GOT3 (cell line): ENCODE results near the gene REXO5.
"Not testable (repeated sequence)": the region's sequence is repeated elsewhere in the genome, so short reads cannot be mapped to it uniquely, and the experiment has no call there.

ENCODE experiments used
- DNase-seq: peaks from one replicate; lab custom pipeline; 2025; ENCODE audit warnings: mixed read lengths; lab: John Stamatoyannopoulos, UW

The REXO5 gene

GRCh38 chr16:20806168-20807050 lies at the start of gene REXO5, which contains the start of gene ERI2:
TSS of gene REXO5 (plus strand) at chr16:20806527. CDS start at chr16:20806954, 427 bp downstream.
TSS of gene ERI2 (minus strand) at chr16:20806472. CDS start at chr16:20806430, 42 bp downstream.
- DNase-seq = peak; percentile 71

- no peak for DNase-seq
These were observed 46.0 kb upstream of the REXO5 start for GRCh38 chr16:20760346-20760745.

GRCh38 chr16:20761175-20761574 lies 45.2 kb upstream of the REXO5 start:
- DNase-seq = no peak

- no peak for DNase-seq
These were observed 43.8 kb upstream of the REXO5 start for GRCh38 chr16:20762404-20763123.

GRCh38 chr16:20763461-20764232 lies 42.7 kb upstream of the REXO5 start, which contains the start of gene ACSM3:
TSS of gene ACSM3 (plus strand) at chr16:20764014. CDS start at chr16:20770035, 6,021 bp downstream.
- no peak for DNase-seq

GRCh38 chr16:20764448-20764847 lies 41.9 kb upstream of the REXO5 start:
- DNase-seq = not testable (repeated sequence)

GRCh38 chr16:20765732-20766131 lies 40.6 kb upstream of the REXO5 start:
- DNase-seq = no peak

GRCh38 chr16:20766294-20766693 lies 40.0 kb upstream of the REXO5 start:
- no peak for DNase-seq

GRCh38 chr16:20767577-20767976 lies 38.8 kb upstream of the REXO5 start:
- no peak for DNase-seq

GRCh38 chr16:20768121-20768520 lies 38.2 kb upstream of the REXO5 start:
- no peak for DNase-seq

- no peak for DNase-seq
These were observed 37.5 kb upstream of the REXO5 start for GRCh38 chr16:20768818-20769217.

GRCh38 chr16:20773679-20774078 lies 32.6 kb upstream of the REXO5 start:
- no peak for DNase-seq

GRCh38 chr16:20774703-20775362 lies 31.5 kb upstream of the REXO5 start:
- DNase-seq = peak; percentile 29

- DNase-seq = no peak
These were observed 24.6 kb upstream of the REXO5 start for GRCh38 chr16:20781697-20782096.

GRCh38 chr16:20782470-20782869 lies 23.9 kb upstream of the REXO5 start:
- DNase-seq = no peak

- DNase-seq = no peak
These were observed 22.1 kb upstream of the REXO5 start for GRCh38 chr16:20784204-20784603.

GRCh38 chr16:20789130-20789529 lies 17.2 kb upstream of the REXO5 start:
- DNase-seq = no peak

GRCh38 chr16:20791923-20792612 lies 14.3 kb upstream of the REXO5 start:
- DNase-seq = no peak

GRCh38 chr16:20798364-20798763 lies 8.0 kb upstream of the REXO5 start:
- DNase-seq = no peak

GRCh38 chr16:20799599-20799998 lies 6.7 kb upstream of the REXO5 start:
- no peak for DNase-seq

- DNase-seq = no peak
These were observed 5.0 kb upstream of the REXO5 start for GRCh38 chr16:20801278-20801677.
